Gastrocnemius medialis (tissue), 4 donors: ENCODE data around the gene LAMTOR5.

ENCODE experiments used
- CTCF ChIP-seq, 5 experiments: fragments of 450-650 bp in 3 of 5; fragments of 200-600 bp in 2 of 5; sonication (generic) in 2 of 5; IDR thresholded peaks in 4 of 5; conservative IDR thresholded peaks in 1 of 5; 1 replicate in 4 of 5; 2 replicates in 1 of 5; pipeline ENCODE4 v1.5.1; 2016 to 2019; ENCODE audit warnings: antibody characterized with exemption in 5 of 5, mild to moderate bottlenecking in 3 of 5, moderate library complexity in 3 of 5
- POLR2A ChIP-seq, 2 donors: fragments of 450-650 bp; IDR thresholded peaks; one replicate each; pipeline ENCODE4 v1.6.1; 2017; ENCODE audit warnings: antibody characterized with exemption in 2 of 2, mild to moderate bottlenecking in 2 of 2, moderate library complexity in 2 of 2

GRCh38 chr1:110383251-110383990 lies 24.1 kb downstream of the LAMTOR5 start:
- TF ChIP-seq CTCF (IDR thresholded peaks at IDR 0.05 in 4 of 5, conservative IDR thresholded peaks at IDR 0.05 in 1 of 5): no peak
- no peak for TF ChIP-seq POLR2A (IDR thresholded peaks at IDR 0.05)
